GM18508 (cell line): Measurements from ENCODE around the gene ANKRD33B.
"Not testable (repeated sequence)": the region's sequence is repeated elsewhere in the genome, so short reads cannot be mapped to it uniquely, and the experiment has no call there.

Experiments
- ATAC-seq: cut with Tn5 transposase; IDR thresholded peaks from one replicate; pipeline ENCODE4 v1.9.1; 2021; ENCODE audit warnings: moderate number of reproducible peaks; ENCODE audit not compliant: insufficient read depth, unreplicated experiment

The ANKRD33B gene

DNA sequence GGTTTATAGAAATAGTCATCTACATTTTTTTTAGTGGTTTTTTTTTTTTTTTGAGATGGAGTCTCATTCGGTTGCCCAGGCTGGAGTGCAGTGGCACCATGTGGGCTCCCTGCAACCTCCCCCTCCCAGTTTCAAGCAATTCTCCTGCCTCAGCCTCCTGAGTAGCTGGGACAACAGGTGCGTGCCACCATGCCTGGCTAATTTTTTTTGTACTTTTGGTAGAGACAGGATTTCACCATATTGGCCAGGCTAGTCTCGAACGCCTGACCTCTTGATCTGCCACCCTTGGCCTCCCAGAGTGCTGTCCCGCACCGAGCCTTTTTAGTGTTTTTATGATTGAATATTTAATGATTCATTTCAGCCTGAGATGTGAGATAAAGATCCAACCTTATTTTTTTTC is 27.3 kb downstream of the ANKRD33B start:
- no peak for ATAC-seq

DNA sequence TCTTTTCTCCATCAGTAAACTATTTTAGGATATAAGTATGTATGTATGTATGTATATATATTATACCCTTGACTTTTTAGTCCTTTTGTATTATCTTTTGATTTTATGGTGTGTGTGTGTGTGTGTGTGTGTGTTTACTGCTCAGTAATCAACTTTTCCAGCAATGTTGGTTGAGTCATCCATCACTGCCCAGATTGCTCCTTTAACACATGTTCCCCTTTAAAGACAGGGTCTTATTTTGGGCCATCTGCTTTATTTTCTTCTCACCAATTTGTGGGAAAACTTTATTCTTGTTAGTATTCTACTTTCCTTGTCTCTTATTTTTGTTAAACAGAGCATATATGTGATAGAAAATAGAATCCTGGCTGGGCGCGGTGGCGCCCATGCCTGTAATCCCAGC is 28.1 kb downstream of the ANKRD33B start:
- no peak for ATAC-seq

DNA sequence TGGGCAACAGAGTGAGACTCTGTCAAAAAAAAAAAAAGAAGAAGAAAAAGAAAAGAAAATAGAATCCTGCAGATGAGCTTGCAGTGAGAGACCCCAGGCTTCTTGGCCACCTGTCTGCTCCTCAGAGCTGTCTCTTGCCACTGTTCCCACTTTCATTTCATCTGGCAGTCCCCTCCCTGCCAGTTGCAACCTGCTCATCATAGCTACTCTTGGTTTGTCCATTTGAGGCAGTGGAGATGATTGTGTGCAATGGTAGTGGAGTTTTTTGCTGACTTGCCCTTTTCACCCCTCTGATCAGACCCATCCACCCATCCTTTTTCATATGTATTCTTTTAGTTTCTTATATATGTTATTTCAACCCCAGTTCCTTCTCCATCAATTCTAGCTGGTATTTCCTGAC is 28.7 kb downstream of the ANKRD33B start:
- peak; percentile 61 for ATAC-seq

DNA sequence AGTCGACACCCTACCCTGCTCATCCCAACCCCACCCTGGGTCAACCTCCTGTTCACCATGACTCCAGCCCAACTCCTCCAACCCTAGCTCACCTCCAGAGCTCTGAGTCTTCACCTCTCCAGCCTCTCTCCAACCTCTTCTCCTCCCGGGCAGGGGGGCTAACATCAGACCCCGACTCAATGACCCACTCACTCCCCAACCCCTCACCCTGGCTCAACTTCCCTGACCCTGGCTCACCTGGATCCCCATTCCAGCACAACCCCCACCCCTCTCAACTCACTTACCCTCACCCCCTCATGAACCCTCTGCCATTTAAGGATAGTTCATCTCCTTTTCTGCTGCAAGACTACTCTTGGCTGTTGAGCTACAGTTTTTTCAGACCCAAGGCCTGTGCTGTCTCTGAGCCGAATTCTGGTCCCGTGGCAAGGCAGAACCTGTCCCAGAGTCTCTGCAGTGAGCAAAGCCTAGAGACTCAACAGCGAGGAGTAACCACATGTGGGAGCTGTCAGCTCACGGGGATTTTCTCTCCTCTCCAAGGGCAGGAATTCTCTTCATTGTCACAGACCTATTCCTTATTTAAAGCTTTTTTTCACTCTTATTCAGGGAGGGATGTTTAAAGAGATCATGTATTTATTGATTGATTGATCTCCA is 29.8 kb downstream of the ANKRD33B start:
- no peak for ATAC-seq

DNA sequence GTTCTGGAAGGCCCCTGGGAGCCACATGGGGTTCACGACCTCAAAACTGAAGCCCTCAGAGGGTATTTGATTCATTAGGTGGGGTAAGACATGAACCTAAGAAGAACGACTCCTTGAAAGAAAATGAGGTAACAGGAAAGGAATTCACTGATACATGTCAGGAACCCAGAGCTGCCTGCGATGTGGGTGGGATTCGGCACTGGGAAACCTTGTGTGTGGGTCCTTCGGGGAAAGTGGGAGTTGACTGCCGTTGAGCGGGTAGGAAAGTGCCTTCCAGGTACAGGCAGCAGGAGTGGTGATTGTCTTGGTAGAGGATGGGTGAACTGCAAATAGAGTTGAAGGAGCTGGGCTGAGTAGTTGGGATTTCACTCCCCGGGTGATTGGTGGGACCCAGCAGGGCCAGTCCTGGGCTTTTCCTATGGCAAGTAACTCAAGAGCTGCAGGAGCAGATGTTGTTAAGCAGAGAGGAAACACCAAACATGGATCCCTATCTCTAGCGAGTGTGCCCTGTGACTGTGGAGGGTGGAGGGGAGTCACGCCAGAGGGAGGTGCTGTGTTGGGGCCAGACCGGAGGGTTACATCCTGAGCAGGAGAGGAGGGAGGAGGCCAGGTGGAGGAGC is 30.8 kb downstream of the ANKRD33B start:
- no peak for ATAC-seq

DNA sequence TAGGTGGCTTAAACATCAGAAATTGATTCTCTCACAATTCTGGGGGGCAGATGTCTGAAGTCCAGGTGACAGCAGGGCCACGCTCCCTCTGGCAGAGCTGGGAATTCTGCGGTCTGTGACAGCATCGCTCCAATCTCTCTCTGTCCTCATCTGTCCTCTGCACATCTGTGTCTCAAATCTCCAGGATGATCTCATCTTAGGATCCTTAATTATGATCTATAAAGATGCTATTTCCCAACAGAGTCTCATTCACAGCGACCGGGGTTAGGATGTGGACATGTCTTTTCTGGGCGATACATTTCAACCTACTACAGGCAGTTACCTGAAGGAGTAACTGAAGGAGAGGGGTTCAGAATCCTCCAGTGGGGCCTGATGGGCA is 31.4 kb downstream of the ANKRD33B start:
- ATAC-seq: no peak

DNA sequence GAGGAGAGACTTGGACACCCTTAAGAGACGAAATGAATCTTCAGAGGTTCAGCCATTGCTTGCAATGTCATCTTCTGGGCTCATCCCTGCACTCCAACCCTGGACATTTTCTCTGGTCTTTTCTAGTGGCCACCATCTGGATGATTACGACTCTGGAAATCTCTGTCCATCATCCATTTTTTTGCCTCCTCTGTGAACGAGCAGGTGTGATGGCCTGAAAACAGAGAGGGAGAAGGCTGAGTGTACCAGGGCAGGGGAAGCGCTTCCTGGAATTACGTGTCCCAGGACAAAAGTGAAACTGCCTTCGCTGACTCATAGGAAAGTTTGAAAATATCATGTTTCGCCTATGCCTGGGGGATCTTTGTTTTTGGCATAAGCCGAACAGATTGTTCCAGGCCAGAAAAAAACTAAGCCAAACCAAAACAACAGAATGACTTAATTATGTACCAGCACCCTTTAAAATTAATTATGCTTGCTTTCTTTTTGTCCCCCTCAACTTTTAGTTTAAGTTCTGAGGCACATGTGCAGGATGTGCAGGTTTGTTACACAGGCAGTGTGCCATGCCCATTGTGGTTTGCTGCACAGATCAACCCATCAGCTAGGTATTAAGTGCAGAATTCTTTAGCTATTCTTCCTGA is 31.9 kb downstream of the ANKRD33B start:
- peak; percentile 34 for ATAC-seq

DNA sequence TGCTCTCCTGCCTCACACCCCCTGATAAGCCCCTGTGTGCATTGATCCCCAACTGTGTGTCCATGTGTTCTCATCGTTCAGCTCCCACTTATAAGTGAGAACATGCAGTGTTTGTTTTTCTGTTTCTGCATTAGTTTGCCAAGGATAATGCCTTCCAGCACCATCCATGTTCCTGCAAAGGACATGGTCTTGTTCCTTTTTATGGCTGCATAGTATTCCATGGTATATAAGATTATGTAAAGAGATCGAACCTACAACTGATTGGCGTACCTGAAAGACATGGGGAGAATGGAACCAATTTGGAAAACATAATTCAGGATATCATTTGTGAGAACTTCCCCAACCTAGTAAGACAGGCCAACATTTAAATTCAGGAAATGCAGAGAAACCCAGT is 32.4 kb downstream of the ANKRD33B start:
- no peak for ATAC-seq

DNA sequence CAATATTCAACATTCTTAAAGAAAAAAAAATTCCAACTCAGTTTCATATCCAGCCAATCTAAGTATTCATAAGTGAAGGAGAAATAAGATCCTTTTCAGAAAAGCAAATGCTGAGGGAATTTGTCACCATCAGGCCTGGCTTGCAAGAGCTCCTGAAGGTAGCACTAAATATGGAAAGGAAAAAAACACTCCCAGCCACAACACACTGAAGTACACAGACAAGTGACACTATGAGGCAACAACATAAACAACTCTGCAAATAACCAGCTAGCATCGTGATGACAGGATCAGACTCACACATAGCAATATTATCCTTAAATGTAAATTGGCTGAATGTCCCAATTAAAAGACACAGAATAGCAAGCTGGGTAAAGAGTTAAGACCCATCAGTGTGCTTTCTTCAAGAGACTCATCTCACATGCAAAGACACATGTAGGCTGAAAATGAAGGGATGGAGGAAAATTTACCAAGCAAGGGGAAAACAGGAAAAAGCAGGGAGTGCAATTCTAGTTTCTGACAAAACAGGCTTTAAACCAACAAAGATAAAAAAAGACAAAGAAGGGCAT is 33.1 kb downstream of the ANKRD33B start:
- ATAC-seq: no peak

DNA sequence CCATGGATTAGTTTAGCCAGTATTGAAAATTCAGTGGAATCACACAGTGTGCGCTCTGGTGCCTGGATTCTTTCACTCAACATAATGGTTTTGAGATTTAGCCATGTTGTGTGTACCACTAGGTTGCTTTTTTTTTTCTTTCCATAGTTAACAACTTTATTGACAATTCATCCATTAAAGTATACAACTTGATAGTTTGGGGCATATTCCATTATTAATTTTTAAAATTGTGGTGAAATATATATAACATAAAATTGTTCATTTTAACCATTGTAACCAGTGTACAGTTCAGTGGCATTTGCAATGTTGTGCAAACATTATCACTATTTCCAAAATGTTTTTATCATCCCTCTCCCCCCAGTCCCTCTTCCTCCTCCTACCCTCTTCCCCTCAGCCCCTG is 35.2 kb downstream of the ANKRD33B start:
- no peak for ATAC-seq

DNA sequence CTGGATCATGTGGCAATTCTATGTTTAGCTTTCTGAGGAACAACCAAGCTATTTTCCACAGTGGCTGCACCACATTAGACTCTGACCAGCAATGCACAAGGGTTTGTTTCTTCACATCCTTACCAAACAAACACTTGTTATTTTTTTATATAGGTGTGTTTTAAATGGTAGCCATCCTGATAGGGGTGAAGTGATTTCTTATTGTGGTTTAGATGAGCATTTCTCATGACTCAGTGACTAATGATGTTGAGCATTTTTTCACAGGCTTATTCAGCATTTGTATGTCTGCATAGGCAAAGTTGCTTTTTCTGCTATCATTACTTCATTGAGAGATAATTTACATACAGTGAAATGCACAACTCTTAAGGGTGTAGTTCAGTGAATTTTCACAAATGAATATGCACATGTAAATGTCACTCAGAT is 36.0 kb downstream of the ANKRD33B start:
- no peak for ATAC-seq

DNA sequence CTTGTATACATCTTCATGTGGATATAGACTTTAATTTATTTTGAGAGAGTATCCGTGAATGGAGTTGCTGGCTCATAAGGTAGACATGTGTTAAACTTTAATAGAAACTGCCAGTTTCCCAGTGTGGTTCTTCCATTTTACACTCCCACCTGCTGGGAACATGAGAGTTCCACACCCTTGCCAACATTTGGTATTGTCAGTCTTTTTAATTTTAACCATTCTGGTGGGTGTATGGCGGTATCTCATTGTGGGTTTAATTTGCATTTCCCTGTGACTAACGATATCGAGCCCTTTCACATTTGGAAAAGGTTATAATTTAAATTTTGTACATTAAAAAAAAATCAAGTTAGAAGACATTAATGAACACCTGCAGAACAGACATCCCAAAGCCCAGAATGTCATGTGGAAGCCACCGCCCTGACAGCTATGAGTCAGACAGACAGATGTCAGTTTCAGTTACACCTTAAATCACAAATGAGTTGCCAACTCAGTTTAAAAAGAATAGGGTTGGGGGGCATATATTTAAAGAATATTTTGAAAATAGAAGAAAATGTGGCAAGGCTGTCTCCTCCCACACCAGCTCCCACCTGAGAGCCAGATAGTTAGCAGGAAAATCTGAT is 36.9 kb downstream of the ANKRD33B start:
- peak; percentile 68 for ATAC-seq

DNA sequence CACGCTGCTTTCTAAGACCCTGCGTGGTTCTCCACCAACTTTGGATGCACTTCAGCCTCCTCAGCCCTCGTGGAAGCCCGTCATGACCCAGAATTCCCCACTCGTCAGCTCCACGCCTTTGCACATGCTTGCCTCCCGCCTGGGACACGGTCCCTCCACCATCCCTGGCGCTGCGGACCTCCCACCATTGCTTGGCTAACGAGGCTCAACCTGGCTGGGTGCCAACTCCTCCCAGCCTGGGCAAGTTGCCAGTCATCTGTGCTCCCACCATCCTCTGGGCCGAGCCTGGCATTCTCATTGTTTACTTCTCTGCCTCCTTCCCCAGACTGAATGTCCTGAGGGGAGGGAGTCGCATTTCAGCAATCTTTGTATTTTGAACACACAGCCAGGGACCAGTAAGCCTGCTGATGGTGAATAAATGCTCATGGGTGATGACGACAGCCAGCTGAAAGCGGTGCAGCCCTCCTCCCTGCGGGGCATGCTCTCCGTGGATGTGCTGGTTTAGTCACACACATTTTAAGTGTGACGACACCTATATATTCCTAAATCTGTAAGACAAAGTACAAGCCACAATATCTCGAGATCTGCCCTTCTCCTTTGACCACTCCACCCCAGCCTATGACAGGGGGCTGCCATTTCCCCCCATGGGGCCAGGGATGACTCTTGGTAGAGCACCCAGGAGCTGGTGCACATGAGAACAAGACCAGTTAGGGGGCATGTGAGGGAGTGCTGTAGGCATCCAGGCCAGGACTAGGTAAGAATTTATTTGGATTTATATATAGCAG is 37.6 kb downstream of the ANKRD33B start:
- peak; percentile 31 for ATAC-seq

DNA sequence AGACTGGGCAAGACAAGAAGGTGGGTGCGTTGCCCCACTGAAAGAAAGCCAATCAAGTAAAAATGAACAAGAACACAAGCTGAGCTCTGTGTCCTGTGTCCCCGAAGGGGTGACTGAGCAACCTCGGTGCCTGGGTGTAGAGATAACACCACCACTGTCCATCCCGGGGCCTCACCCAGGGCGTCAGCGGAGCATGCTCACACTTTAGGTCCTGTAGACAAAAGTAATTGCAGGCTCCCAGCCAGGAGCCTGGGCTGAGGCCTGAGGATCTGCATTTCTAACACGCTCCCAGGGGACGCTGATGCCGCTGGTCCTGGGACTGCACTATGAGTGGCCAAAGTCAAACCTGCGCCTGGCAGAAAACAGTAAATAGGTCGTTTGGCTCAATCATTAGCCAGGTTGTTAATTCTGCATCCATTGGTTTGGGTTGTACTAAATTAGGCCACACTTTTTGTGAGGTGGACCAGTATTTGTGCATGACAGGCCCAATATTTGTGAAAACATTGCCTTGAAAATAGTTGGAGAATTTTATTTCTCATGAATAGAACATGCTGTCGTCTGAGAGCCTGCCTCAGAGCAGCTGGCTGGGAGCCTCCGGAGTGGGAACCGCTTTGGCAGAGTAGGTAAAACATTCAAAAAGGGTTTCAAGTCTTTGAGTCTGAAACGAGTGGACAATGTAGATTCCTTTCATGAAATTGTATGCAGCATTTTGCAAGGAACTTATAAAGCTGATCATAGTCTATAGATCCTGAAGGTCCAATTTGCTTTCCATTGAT is 38.3 kb downstream of the ANKRD33B start:
- ATAC-seq: no peak

DNA sequence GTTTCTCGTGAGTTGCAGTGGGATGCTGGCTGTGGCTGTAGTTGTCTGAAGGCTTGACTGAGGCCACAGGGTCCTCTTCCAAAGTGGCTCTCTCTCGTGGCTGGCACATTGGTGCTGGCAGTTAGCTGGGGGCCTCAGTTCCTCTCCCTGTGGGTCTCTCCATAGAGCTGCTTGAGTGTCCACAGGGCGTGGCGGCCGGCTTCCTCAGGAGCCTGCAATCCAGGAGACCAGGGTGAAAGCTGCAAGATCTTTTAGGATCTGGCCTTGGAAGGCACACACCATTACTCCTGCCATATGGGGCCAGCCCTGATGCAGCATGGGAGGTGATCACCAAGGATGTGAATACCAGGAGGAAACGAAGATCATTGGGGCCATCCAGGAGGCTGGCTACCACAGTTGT is 41.1 kb downstream of the ANKRD33B start:
- ATAC-seq: no peak

DNA sequence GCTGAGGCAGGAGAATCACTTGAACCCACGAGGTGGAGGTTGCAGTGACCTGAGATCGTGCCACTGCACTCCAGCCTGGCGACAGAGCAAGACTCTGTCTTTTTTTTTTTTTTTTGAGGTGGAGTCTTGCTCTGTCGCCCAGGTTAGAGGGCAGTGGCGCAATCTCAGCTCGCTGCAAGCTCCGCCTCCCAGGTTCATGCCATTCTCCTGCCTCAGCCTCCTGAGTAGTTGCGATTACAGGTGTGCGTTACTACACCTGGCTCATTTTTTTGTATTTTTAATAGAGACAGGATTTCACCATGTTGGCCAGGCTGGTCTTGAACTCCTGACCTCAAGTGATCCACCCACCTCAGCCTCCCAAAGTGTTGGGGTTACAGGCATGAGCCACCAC is 42.8 kb downstream of the ANKRD33B start:
- ATAC-seq: not testable (repeated sequence)

DNA sequence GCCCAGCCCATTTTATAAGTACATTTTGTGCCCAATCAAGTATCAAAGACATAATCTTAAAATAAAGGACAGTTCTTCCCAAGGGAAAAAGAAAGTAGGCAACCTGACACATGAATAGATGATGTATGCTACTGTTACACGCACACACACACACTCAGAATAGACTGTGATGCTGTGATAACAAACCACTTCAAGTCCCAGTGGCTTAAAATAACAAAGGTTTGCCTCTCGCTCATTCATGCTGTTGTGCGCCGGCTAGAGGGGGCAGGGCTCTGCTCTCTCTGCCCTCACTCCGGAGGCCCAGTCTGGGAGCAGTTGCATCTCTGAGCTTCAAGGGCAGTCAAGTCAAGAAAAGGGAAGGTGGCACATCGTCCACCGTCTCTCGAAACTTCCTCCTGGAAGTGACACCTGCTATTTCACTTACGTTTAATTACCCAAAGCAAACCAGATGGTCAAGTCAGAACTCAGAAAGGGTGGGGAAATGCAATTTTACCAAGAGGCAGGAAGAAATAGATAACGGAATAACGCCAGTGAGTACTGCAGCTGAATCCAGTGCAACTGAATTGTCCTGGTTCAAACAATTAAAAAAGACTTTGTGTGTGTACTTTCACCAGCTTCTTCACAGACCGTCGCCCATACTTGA is 43.3 kb downstream of the ANKRD33B start:
- ATAC-seq: peak; percentile 76

DNA sequence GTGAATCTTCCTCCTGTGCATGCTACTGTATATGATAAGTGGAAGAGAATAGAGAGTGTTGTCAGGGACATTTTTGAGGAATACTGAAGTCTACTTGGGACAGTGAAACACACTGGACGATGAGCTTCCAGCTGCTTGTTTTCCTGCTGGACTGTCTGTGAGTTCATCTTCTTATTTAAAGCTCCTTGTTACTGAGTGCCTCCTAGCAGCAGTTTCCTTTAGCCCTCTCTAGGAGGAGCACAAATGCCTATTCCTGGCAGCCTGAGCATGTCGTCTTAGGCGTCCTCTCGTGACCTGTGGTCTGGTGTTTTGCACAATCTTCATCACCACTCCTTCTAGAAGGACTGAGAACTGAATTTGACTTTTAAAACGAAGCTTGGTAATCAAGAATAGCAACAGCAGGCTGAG is 43.8 kb downstream of the ANKRD33B start:
- ATAC-seq: peak; percentile 35

DNA sequence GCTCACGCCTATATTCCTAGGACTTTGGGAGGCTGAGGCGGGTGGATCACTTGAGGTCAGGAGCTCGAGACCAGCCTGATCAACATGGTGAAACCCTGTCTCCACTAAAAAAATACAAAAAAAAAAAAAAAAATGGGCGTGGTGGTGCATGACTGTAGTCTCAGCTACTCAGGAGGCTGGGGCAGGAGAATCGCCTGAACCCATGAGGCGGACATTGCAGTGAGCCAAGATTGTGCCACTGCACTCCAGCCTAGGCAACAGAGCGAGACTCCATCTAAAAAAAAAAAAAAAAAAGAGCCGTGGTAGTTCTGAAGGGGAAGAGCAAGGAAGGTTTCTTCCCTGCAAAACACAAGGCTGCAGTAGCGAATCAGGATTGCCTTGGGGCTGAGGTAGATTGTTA is 44.2 kb downstream of the ANKRD33B start:
- ATAC-seq: not testable (repeated sequence)
